ENCODE results near the gene COX8C. TPM values are rescaled to one million over a fixed set of nuclear protein-coding genes. Genes with fewer than 3 reads are reported as not detected.

COX8C gene
- total RNA-seq, 1 experiment from 2014 or later = not detected

GRCh38 chr14:93317875-93318807, 28.8 kb upstream of the COX8C start:
- Histone ChIP-seq H3K4me2 (no peak overlapping the region), H3K27ac (peak overlapping the region; percentile 18; the same call in 1 of the 2 replicates), H3K36me3 (ENCODE audit: low read depth) (peaks cover 12% of the 10 kb centered on the region; the same call in 1 of the 2 replicates), H3K27me3 (ENCODE audit: insufficient read depth, low read depth) (no peaks in the 10 kb centered on the region), H3K79me2 (ENCODE audit: low read depth) (peaks cover 93% of the 10 kb centered on the region), H3K9me3 (ENCODE audit: insufficient read depth, low read depth) (no peaks in the 10 kb centered on the region), H3F3A (ENCODE audit: insufficient read depth, low read depth) (peaks cover 3% of the 10 kb centered on the region; the same call in 1 of the 2 replicates), H4K20me1 (ENCODE audit: insufficient read depth) (peaks cover 28% of the 10 kb centered on the region), H3K9me2 (ENCODE audit: insufficient read depth) (no peaks in the 10 kb centered on the region), H3K4me3 (no peak overlapping the region), H3K4me1 (replicated peaks; ENCODE audit: insufficient read depth) (peaks cover 9% of the 10 kb centered on the region), H2AFZ (no peak overlapping the region)
- ChIA-PET POLR2A (ENCODE audit: unreplicated experiment) (interaction anchor here (0.6 kb wide), 1 partner anchor 43 kb away, joined by 4 read pairs; no protein-coding TSS in a partner anchor), CTCF (no interaction called here)
- peak; percentile 37 to 53 for DNase-seq
- no peak for TF ChIP-seq EZH2 (IDR thresholded peaks at IDR 0.05; ENCODE audit: low read depth)
- no peak for TF ChIP-seq CTCF (conservative IDR thresholded peaks at IDR 0.05)
- intact Hi-C loops (cut with micrococcal nuclease; ENCODE audit: unreplicated experiment) = loop anchor here (2.0 kb wide), 2 partner anchors 13 to 59 kb away; no protein-coding TSS in a partner anchor
- BruUV-seq (replicated peaks) = no TSS peak

GRCh38 chr14:93318927-93319326, 28.1 kb upstream of the COX8C start:
- Histone ChIP-seq H2AFZ (no peak overlapping the region), H3K4me2 (no peak overlapping the region), H3K4me3 (no peak overlapping the region), H3F3A (ENCODE audit: insufficient read depth, low read depth) (peaks cover 3% of the 10 kb centered on the region; the same call in 1 of the 2 replicates), H3K79me2 (ENCODE audit: low read depth) (peaks cover 96% of the 10 kb centered on the region), H3K4me1 (replicated peaks; ENCODE audit: insufficient read depth) (peaks cover 9% of the 10 kb centered on the region), H3K36me3 (ENCODE audit: low read depth) (peaks cover 12% of the 10 kb centered on the region; the same call in 1 of the 2 replicates), H3K9me3 (ENCODE audit: insufficient read depth, low read depth) (no peaks in the 10 kb centered on the region), H3K9me2 (ENCODE audit: insufficient read depth) (no peaks in the 10 kb centered on the region), H3K27ac (0 out of 2 replicates have a peak overlapping the region, but pooled peaks have one; percentile 18), H4K20me1 (ENCODE audit: insufficient read depth) (peaks cover 20% of the 10 kb centered on the region), H3K27me3 (ENCODE audit: insufficient read depth, low read depth) (no peaks in the 10 kb centered on the region)
- ChIA-PET CTCF (no interaction called here), POLR2A (ENCODE audit: unreplicated experiment) (interaction anchor here (0.6 kb wide), 1 partner anchor 12 kb away, joined by 4 read pairs; no protein-coding TSS in a partner anchor)
- no peak for DNase-seq
- no peak for TF ChIP-seq EZH2 (IDR thresholded peaks at IDR 0.05; ENCODE audit: low read depth)
- no peak for TF ChIP-seq CTCF (conservative IDR thresholded peaks at IDR 0.05)
- BruUV-seq (replicated peaks) = no TSS peak
- intact Hi-C loops (cut with micrococcal nuclease; ENCODE audit: unreplicated experiment) = loop anchor here (2.0 kb wide), 1 partner anchor 60 kb away; no protein-coding TSS in a partner anchor

GRCh38 chr14:93319494-93319893, 27.5 kb upstream of the COX8C start:
- H2AFZ ChIP-seq = no peak overlapping the region
- H3K4me1 ChIP-seq (replicated peaks; ENCODE audit: insufficient read depth) = peaks cover 9% of the 10 kb centered on the region
- no peak for DNase-seq
- H3K4me3 ChIP-seq = no peak overlapping the region
- no peaks in the 10 kb centered on the region for H3K9me2 ChIP-seq (ENCODE audit: insufficient read depth)
- no peaks in the 10 kb centered on the region for H3K27me3 ChIP-seq (ENCODE audit: insufficient read depth, low read depth)
- CTCF ChIA-PET = no interaction called here
- H3K79me2 ChIP-seq (ENCODE audit: low read depth) = peaks cover 96% of the 10 kb centered on the region
- intact Hi-C loops (cut with micrococcal nuclease; ENCODE audit: unreplicated experiment) = loop anchor here (2.0 kb wide), 1 partner anchor 61 kb away; no protein-coding TSS in a partner anchor
- BruUV-seq (replicated peaks) = no TSS peak
- no peak overlapping the region for H3K27ac ChIP-seq
- peaks cover 18% of the 10 kb centered on the region for H4K20me1 ChIP-seq (ENCODE audit: insufficient read depth)
- H3K36me3 ChIP-seq (ENCODE audit: low read depth) = peaks cover 12% of the 10 kb centered on the region; the same call in 1 of the 2 replicates
- H3F3A ChIP-seq (ENCODE audit: insufficient read depth, low read depth) = peaks cover 3% of the 10 kb centered on the region; the same call in 1 of the 2 replicates
- TF ChIP-seq EZH2 (IDR thresholded peaks at IDR 0.05; ENCODE audit: low read depth) = no peak
- no peak for TF ChIP-seq CTCF (conservative IDR thresholded peaks at IDR 0.05)
- POLR2A ChIA-PET (ENCODE audit: unreplicated experiment) = no interaction called here
- H3K9me3 ChIP-seq (ENCODE audit: insufficient read depth, low read depth) = no peaks in the 10 kb centered on the region
- H3K4me2 ChIP-seq = no peak overlapping the region
